GM13977 (cell line): Measurements from ENCODE around the gene SERTAD1.

Source experiments
- DNase-seq: peaks from one replicate; pipeline ENCODE4 v3.0.0; 2012; ENCODE audit warnings: low spot score
- in situ Hi-C: fragments of 300-500 bp; cut with MboI; formaldehyde crosslinking; loops from one replicate; pipeline ENCODE4 v1.12.0; 2022; ENCODE audit warnings: low sequenced_read_pairs, low pct_unique_long_range_greater_than_20kb, mixed read lengths, inconsistent platforms; ENCODE audit not compliant: unreplicated experiment
- TF ChIP-seq, protein P1 (sequence below): IDR thresholded peaks from 2 replicates; pipeline ENCODE4 v1.5.1; 2012; ENCODE audit warnings: mild to moderate bottlenecking, control low read depth; ENCODE audit not compliant: insufficient read depth; ENCODE audit errors: extremely low read depth, missing control alignments

Gene SERTAD1

DNA sequence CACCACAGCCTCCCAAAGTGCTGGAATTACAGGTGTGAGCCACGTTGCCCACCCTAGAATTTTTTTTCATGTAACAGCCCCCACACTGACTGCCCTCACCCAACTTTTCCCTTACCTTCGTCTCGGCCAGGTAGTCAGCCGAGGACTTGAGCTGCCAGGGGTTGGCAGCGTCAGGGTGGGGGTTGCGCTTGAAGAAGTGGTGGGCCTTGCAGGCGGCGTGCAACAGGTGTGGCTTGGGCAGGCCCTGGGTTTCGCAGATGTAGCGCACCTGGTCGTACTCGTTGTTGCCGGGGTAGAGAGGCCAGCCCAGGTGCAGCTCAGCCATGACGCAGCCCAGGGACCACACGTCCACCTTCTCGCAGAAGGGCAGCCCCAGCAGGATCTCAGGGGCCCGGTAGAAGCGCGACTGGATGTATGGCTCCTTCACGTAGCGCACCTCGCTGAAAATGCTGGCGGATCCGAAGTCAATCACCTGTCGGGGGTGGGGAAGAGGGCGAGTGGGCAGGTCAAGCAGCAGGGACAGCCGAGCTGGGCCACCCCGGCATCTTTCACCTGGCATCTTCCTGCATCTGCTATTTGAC lies 42.0 kb downstream of the SERTAD1 start:
- TF ChIP-seq, protein P1, sequence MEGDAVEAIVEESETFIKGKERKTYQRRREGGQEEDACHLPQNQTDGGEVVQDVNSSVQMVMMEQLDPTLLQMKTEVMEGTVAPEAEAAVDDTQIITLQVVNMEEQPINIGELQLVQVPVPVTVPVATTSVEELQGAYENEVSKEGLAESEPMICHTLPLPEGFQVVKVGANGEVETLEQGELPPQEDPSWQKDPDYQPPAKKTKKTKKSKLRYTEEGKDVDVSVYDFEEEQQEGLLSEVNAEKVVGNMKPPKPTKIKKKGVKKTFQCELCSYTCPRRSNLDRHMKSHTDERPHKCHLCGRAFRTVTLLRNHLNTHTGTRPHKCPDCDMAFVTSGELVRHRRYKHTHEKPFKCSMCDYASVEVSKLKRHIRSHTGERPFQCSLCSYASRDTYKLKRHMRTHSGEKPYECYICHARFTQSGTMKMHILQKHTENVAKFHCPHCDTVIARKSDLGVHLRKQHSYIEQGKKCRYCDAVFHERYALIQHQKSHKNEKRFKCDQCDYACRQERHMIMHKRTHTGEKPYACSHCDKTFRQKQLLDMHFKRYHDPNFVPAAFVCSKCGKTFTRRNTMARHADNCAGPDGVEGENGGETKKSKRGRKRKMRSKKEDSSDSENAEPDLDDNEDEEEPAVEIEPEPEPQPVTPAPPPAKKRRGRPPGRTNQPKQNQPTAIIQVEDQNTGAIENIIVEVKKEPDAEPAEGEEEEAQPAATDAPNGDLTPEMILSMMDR, result no peak
- in situ Hi-C loops, result no loop called here
- DNase-seq, result no peak

DNA sequence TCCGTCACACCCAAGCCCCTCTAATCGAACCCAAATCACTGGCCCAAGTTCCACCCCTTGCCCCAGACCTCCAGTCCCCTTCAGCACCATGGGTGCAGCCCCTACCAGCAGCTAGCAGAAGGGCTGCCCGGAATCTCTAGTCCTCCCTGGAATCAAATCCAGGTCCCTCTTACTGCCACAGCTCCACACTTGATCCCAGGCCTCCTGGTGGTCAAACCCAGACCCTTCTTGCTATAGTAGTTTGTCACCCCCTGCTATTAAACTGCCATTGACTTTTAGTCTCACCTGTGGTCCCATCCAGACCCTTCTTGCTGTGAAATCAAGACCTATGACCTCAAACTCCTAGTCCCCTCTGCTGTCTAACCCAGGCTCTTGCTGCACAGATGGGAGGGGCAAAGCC lies 44.5 kb downstream of the SERTAD1 start:
- in situ Hi-C loops, result no loop called here
- TF ChIP-seq, protein P1, result no peak
- no peak for DNase-seq

DNA sequence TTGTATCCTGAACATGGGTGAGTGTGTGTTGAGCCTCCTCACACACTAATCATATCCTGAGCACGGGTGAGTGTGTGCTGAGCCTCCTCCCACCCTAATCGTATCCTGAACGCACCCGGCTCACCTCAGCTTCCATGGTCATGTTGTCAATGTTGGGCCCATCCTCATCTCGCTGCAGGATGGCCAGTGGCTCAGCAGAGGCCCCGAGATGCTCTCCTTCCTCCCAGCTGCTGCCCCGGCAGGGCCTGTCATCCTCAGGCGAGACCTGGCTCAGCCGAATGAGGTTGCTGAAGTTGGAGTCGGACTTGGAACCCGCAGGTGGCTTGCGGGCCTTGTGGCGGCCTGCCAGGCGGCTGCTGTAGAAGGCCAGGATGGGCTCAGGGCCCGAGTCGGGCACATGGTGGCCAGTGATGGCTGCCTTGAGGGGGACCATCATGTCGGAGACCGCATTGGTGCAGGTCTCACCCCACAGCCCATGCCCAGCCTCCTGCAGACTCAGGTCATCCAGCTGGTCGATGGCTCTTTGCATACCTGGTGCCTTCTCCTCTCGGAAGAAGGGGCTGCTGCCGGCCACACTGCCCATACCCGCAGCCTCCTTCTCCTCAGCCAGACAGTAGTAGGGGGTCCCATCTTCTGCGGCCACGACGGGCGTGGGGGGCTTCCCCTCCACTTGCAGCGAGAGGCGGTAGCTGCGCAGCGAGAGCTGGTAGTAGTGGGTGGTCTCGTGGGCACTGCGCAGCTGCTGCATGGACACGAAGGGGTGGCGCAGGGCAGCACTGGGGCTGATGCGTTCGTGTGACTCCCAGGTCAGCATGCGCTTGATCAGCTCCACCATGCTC lies 45.4 kb downstream of the SERTAD1 start:
- in situ Hi-C loops, result no loop called here
- no peak for DNase-seq
- TF ChIP-seq, protein P1, result no peak

DNA sequence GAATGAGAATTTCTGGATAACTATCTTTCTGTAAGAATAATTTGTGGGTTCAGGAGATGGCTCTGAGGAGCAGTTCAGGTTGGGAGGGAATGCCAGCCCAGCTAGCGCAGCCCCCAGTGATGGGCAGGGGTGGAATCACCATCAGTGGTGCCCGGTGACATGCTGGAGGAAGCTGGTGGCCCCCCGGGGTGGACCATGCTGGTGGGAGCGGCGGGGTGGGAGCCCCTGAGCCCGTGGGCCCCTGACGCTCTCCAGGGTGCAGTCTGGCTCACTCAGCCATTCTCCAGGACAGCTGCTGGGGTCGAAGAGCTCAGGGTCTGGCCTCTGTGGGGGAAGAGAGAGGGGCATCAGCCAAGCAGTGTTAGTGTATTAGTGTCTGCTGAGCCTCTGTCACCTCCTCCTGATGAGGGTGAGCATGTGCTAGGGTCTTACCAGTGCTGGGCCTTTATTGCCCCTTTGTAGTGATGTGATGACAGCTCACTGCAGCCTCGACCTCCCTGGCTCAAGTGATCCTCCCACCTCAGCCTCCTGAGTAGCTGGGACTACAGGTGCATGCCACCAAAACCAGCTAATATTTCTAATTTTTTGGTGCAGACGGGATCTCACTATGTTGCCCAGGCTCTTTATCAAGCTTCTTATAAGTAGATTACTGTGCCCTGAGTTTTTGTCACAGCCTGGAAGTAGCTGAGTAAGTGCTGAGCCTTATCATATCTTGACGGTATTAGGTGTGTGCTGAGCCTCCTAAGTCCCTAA lies 46.2 kb downstream of the SERTAD1 start:
- TF ChIP-seq, protein P1, result no peak
- in situ Hi-C loops, result no loop called here
- no peak for DNase-seq

DNA sequence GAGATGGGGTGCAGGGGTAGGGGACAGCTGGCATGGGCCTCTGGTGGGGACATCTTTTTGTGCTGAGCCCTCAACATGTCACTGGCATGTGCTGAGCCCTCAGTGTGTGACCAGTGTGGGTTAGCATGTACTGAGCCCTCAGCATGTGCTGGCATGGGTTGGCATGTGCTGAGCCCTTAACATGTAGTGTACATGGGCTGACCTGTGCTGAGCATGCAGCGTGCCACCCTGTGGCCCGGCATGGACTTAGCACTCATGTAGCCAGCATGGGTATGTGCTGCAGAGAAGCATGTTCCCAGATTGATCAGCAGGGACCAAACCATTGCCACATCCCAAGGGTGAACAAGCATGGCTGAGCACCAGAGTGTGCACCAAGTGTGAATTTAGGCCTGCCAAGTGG lies 47.3 kb downstream of the SERTAD1 start:
- in situ Hi-C loops, result no loop called here
- TF ChIP-seq, protein P1, result no peak
- no peak for DNase-seq

DNA sequence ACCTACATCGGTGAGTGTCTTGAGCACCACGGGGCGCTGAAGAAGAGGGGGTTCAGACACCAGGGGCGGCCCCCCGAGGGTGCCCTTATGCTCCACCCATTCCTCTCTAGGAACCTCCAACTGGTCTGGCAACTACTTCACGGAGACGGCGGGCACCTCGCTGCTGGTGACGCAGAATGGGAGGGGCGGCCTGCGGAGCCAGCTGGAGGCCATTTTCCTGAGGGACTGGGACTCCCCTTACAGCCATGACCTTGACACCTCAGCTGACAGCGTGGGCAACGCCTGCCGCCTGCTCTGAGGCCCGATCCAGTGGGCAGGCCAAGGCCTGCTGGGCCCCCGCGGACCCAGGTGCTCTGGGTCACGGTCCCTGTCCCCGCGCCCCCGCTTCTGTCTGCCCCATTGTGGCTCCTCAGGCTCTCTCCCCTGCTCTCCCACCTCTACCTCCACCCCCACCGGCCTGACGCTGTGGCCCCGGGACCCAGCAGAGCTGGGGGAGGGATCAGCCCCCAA lies 47.9 kb downstream of the SERTAD1 start:
- DNase-seq, result no peak
- in situ Hi-C loops, result no loop called here
- TF ChIP-seq, protein P1, result no peak
